ENCODE measurements around the gene CRIP3. TPM values are rescaled to one million over a fixed set of nuclear protein-coding genes. Genes with fewer than 3 reads are reported as not detected.

The CRIP3 gene
- total RNA-seq, 4 donors from 2014 or later, result 2.2 to 3.4 (median 2.6) TPM; not detected in 1

GRCh38 chr6:43301081-43301870, 7.3 kb downstream of the CRIP3 start:
- Histone ChIP-seq H3K9me3 (no peaks in the 10 kb centered on the region), H3K4me1 (no peaks in the 10 kb centered on the region), H3K36me3 (no peaks in the 10 kb centered on the region), H3K4me3 (no peak overlapping the region), H3K27ac (no peak overlapping the region), H3K27me3 (peaks cover 25% of the 10 kb centered on the region)
- peak in 1 of 2 donors; percentile 68 for DNase-seq (ENCODE audit: low spot score in 2 of 2)
- TF ChIP-seq EP300 (IDR thresholded peaks at IDR 0.05) (no peak), POLR2AphosphoS5 (IDR thresholded peaks at IDR 0.05) (no peak), POLR2A (IDR thresholded peaks at IDR 0.05) (no peak), CTCF (IDR thresholded peaks at IDR 0.05) (no peak)
- 89% methylated on average over 15 of the region's 15 CpGs for WGBS

- DNase-seq (ENCODE audit: low spot score in 2 of 2), result peak in 1 of 2 donors; percentile 74
- H3K27me3 ChIP-seq, result peaks cover 25% of the 10 kb centered on the region
- 64% methylated on average over 14 of the region's 18 CpGs for WGBS
- no peaks in the 10 kb centered on the region for H3K36me3 ChIP-seq
- H3K4me1 ChIP-seq, result no peaks in the 10 kb centered on the region
- TF ChIP-seq EP300 (IDR thresholded peaks at IDR 0.05) (no peak), POLR2A (IDR thresholded peaks at IDR 0.05) (no peak), CTCF (IDR thresholded peaks at IDR 0.05) (no peak), POLR2AphosphoS5 (IDR thresholded peaks at IDR 0.05) (no peak)
- H3K4me3 ChIP-seq, result no peak overlapping the region
- no peak overlapping the region for H3K27ac ChIP-seq
- no peaks in the 10 kb centered on the region for H3K9me3 ChIP-seq
Measured at GRCh38 chr6:43299338-43300293, 9.0 kb downstream of the CRIP3 start.

GRCh38 chr6:43298565-43299337, 9.9 kb downstream of the CRIP3 start:
- DNase-seq (ENCODE audit: low spot score in 2 of 2), result peak in 1 of 2 donors; percentile 56
- Histone ChIP-seq H3K4me1 (no peaks in the 10 kb centered on the region), H3K27ac (no peak overlapping the region), H3K4me3 (no peak overlapping the region), H3K36me3 (no peaks in the 10 kb centered on the region), H3K9me3 (no peaks in the 10 kb centered on the region), H3K27me3 (peaks cover 22% of the 10 kb centered on the region)
- TF ChIP-seq POLR2A (IDR thresholded peaks at IDR 0.05) (no peak), EP300 (IDR thresholded peaks at IDR 0.05) (no peak), CTCF (IDR thresholded peaks at IDR 0.05) (no peak), POLR2AphosphoS5 (IDR thresholded peaks at IDR 0.05) (no peak)
- WGBS, result 53% methylated on average over 9 of the region's 12 CpGs

GRCh38 chr6:43297644-43298564, 10.7 kb downstream of the CRIP3 start, which contains the start of gene SLC22A7:
SLC22A7 (plus strand) TSS chr6:43298260; CDS start chr6:43298359, 99 bp downstream.
- Histone ChIP-seq H3K36me3 (no peaks in the 10 kb centered on the region), H3K4me3 (no peak within 1 kb of the TSS), H3K27ac (no peak within 1 kb of the TSS), H3K9me3 (no peaks in the 10 kb centered on the region), H3K4me1 (no peaks in the 10 kb centered on the region), H3K27me3 (peaks cover 22% of the 10 kb centered on the region)
- WGBS, result 47% methylated on average over 3 of the region's 10 CpGs
- peak in 1 of 2 donors; percentile 57 for DNase-seq (ENCODE audit: low spot score in 2 of 2)
- no peak for TF ChIP-seq POLR2AphosphoS5 (IDR thresholded peaks at IDR 0.05)
- TF ChIP-seq POLR2A (IDR thresholded peaks at IDR 0.05), result no peak
- no peak for TF ChIP-seq EP300 (IDR thresholded peaks at IDR 0.05)
- TF ChIP-seq CTCF (IDR thresholded peaks at IDR 0.05), result no peak
